MM.1S (cell line): ENCODE data around the gene ZMYM3.

Experiments used
- CTCF ChIP-seq: fragments of 300-600 bp; sonication (generic); IDR thresholded peaks from 2 replicates; pipeline ENCODE4 v1.5.1; 2016; ENCODE audit warnings: antibody characterized with exemption, low read length, mixed read lengths
- EZH2 ChIP-seq: fragments of 300-600 bp; sonication (generic); optimal IDR thresholded peaks from 2 replicates; pipeline ENCODE3; 2017; ENCODE audit warnings: low read depth, mild to moderate bottlenecking, antibody characterized with exemption, low read length, mixed read lengths
- EZH2phosphoT487 ChIP-seq: fragments of 300-600 bp; sonication (generic); IDR thresholded peaks from 2 replicates; pipeline ENCODE4 v1.6.1; 2018; ENCODE audit warnings: antibody characterized with exemption, low read length

GRCh38 chrX:71283403-71284143 is 29.6 kb upstream of the ZMYM3 start, which contains the start of gene NONO:
- no peak; the same call in 1 of the 2 replicates for TF ChIP-seq CTCF
- no peak for TF ChIP-seq EZH2phosphoT487
- no peak for TF ChIP-seq EZH2
